ENCODE results near the gene ITGB4.
A peak's percentile ranks its signal among the peaks of the same experiment; 100 is the strongest.

Gene ITGB4

GRCh38 chr17:75785016-75785890 lies 64.0 kb downstream of the ITGB4 start:
- DNase-seq (ENCODE audit: low read depth in 2 of 2), result peak; percentile 67 to 71

- DNase-seq (ENCODE audit: low read depth in 2 of 2), result no peak
These were observed 70.0 kb downstream of the ITGB4 start for GRCh38 chr17:75791254-75791653.

GRCh38 chr17:75793460-75793859 lies 72.2 kb downstream of the ITGB4 start:
- DNase-seq (ENCODE audit: low read depth in 2 of 2), result no peak

GRCh38 chr17:75795820-75796607 lies 74.8 kb downstream of the ITGB4 start:
- DNase-seq (ENCODE audit: low read depth in 2 of 2), result no peak

GRCh38 chr17:75799402-75799801 lies 78.1 kb downstream of the ITGB4 start:
- DNase-seq (ENCODE audit: low read depth in 2 of 2), result no peak

GRCh38 chr17:75803883-75804282 lies 82.6 kb downstream of the ITGB4 start:
- no peak for DNase-seq (ENCODE audit: low read depth in 2 of 2)

DNA sequence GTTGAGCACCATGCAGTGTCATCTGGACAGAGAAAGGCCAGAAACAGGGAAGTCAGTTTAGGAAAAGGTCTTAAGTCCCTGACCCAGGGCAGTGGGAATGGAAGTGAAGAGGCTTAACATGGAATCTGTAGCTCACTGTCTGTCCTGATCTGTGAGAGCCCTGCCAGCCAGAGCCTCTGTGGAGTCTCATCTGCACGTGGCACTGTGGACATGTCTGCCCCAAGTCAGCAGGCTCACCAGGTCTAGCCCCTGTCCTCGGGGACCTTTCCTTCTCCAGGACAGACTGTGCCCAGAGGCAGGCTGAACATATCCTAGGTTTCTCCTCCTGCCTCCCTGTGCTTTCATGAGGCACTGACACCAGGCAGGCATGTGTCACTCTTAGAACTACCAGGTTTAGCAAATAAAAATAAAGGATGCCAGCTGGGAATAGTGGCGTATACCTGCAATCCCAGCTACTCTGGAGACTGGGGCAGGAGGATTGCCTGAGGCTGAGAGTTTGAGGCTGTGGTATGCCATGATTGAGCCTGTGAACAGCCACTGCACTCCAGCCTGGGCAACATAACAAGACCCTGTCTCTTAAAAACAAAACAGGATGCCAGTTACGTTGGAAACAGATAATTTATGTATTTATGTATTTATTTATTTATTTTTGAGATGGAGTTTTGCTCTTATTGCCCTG lies 85.7 kb downstream of the ITGB4 start:
- DNase-seq (ENCODE audit: low read depth in 2 of 2), result no peak
